Activated naive CD4-positive, alpha-beta T cell treated with anti-CD3 and anti-CD28 coated beads, Interleukin-2, amount 50 U/mL, for 72 hours (primary cell): ENCODE data around the gene LHB. TPM values are rescaled to one million over a fixed set of nuclear protein-coding genes. Genes with fewer than 3 reads are reported as not detected.

Source experiments
- ATAC-seq, 2 donors: fragments of 150-1000 bp; cut with Tn5 transposase; 2 replicates each; pipeline ENCODE4 v1.10.0; 2021; ENCODE audit warnings: mild to moderate bottlenecking in 2 of 2, moderate library complexity in 2 of 2
- DNase-seq, 2 donors: peaks; one replicate each; pipeline ENCODE4 v3.0.0; 2021 to 2022; ENCODE audit warnings: low spot score in 2 of 2
- H3K27ac Mint-ChIP-seq, 2 donors: one replicate each; pipeline ENCODE4 v1.8.0; 2022; ENCODE audit warnings: mild to moderate bottlenecking in 2 of 2, mixed read lengths in 2 of 2
- H3K36me3 Mint-ChIP-seq, 2 donors: one replicate each; pipeline ENCODE4 v1.8.0; 2022; ENCODE audit warnings: mixed read lengths in 2 of 2
- H3K9me3 Mint-ChIP-seq, 2 donors: one replicate each; pipeline ENCODE4 v1.8.0; 2022; ENCODE audit warnings: mixed read lengths in 2 of 2
- total RNA-seq, 2 donors: library from RNA; stranded (reverse); gene quantifications; one replicate each; pipeline ENCODE4 v1.2.3, GENCODE V29; 2022

The LHB gene
- total RNA-seq, 2 donors from 2014 or later, result not detected

DNA sequence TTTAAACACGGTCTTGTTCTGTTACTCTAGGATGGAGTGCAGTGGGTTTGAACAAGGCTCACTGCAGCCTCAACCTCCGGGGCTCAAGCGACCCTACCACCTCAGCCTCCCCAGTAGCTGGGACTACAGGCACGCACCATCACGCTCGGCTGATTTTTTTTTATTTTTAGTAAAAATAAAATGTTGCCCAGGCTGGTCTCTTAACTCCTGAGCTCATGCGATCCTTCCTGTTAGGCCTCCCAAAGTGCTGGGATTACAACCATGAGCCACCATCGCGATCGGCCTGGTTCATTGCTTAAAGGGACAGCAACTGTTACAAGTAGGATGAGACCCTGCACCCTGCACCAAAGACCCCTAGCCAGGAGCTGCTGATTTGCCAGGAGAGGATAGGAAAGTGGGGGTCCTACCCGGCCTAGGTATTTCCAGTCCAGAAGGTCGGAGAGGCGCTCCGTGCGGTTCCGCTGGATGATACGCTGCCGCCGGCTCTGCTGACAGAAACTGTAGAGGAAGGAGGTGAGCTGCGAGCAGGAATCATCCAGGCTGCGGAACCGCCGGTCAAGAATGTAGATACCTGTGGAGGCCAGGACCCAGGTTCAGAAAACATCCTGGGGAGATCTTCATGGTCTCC is 46.6 kb downstream of the LHB start:
- no peak for DNase-seq
- peak overlapping the region in 1 of 2 donors; percentile 44 for H3K27ac Mint-ChIP-seq
- ATAC-seq, result no peak
- no peaks in the 10 kb centered on the region for H3K9me3 Mint-ChIP-seq
- H3K36me3 Mint-ChIP-seq, result peaks cover 17 to 21% of the 10 kb centered on the region in 2 donors

DNA sequence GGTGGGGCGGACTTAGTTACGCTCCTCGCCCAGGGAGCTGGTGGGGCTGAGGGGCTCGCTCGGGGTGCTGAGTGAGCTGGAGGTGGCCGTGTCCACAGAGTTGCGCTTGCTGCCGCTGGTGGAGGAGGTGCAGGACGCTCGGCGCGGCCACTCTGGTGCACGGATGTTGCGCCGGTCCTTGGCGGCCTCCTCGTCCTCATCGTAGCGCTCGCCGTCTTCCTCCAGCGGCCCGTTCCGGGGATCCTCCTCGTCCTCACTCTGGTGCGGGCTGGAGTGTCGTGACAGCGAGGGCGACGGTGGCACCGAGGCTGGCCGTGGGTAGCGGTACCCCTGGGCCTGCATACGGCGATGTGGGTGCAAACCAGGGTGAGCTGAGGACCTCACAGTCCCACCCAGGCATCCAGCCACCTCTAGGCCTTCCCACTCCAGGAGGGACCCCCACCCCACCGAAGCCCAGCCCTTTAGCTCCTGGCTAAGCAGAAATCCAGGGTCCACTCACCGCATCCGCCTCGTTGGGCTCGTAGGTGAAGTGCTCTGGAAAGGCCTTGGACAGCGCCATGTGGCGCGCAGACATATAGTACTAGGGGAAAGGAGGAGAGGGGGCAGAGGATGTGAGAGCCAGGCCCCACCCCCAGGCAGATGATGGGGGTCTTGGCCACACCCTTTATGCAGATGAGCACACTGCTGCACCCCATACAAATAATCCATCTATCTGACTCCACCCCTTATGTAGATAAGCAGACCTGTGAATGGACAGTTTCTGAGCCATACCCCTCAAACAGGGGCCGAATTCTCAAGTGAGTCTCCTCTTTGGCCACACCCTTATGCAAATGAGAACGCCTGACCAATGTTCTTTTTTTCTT is 47.4 kb downstream of the LHB start:
- ATAC-seq, result peak in 1 of 2 donors; percentile 7
- Mint-ChIP-seq H3K9me3 (no peaks in the 10 kb centered on the region), H3K36me3 (peaks cover 19 to 22% of the 10 kb centered on the region in 2 donors), H3K27ac (peak overlapping the region; percentile 44 to 96)
- DNase-seq, result no peak

DNA sequence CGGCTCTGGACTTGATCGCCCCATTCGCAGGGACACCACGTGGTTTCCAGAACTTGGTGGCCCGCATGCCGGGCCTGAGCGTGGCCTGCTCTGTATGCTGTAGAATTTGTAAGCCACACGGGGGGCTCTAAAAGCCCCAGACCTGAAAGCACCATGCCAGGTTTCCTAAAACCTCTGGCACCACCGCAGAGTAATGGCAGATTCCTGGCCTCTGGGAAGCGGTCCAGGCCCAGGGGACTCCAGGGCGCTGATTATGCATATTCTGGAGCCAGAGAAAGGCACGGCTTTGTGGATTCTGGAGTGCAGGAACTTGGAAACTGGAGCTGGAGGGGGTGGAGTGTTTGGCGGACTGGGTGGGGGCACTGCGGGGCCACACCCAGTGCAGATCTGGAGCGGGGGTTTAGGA is 48.1 kb downstream of the LHB start:
- no peaks in the 10 kb centered on the region for H3K9me3 Mint-ChIP-seq
- H3K27ac Mint-ChIP-seq, result peak overlapping the region in 1 of 2 donors; percentile 96
- peaks cover 19 to 22% of the 10 kb centered on the region in 2 donors for H3K36me3 Mint-ChIP-seq
- ATAC-seq, result no peak
- DNase-seq, result no peak

DNA sequence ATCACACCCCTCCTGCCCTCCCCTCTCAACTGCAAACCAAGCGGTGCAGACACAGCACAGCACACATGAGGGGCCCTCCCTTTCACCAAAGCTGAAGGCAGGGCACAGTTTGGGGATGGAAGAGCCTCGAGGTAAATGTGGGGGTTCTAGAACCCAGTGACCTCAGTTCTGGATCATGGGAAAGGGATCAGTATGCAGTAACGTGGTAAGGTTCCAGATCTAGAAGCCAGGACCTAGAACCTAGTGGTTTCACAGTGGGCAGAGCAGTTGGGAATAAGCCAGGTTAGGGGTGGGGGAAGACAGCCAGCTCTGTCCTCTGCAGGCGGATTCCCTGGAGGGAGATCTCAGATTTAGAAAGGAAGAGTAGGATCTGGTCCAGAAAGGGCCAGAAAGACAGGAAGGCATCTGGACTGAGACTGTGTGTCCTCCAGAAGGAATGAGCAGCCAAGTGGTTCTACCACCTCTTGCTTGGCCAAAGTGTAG is 48.7 kb downstream of the LHB start:
- ATAC-seq, result no peak
- H3K36me3 Mint-ChIP-seq, result peaks cover 19 to 22% of the 10 kb centered on the region in 2 donors
- DNase-seq, result no peak
- H3K9me3 Mint-ChIP-seq, result no peaks in the 10 kb centered on the region
- peak overlapping the region; percentile 51 to 96 for H3K27ac Mint-ChIP-seq

DNA sequence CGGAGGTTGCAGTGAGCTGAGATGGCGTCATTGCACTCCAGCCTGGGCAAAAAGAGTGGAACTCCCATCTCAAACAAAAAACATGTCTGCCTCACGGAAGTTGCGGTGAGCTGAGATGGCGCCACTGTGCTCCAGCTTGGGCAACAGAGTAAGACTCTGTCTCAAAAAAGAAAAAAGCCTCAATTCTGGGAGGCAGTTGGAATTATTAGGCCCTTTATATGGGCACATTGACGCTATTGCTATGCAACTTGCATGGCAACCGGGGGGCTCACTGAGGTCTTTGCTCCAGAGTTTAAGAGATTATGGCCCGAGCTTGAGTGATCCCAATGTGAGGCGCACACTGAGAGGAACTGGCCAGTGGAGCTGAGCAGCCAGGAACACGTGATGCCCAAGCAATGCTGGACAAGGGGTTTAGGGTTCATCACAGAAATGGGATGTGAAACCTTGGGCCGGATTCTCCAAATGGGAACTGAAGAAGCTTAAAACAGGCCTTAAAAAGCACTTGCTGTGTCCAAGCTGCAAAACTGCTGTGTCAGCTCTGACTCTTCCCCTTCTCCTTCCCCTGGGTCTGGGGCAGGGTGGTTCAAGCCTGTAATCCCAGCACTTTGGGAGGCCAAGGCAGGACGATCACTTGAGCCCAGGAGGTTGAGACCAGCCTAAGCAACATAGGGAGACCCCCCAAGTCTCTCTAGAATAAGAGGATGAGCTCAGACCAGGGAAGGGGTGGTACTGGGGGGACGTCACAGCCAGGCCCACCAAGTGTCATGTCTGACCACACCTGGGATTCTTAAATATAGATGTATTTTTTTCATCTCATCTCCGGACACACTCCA is 49.3 kb downstream of the LHB start:
- no peak for DNase-seq
- no peak for ATAC-seq
- Mint-ChIP-seq H3K36me3 (peaks cover 19 to 22% of the 10 kb centered on the region in 2 donors), H3K27ac (peak overlapping the region; percentile 96 to 100), H3K9me3 (no peaks in the 10 kb centered on the region)

DNA sequence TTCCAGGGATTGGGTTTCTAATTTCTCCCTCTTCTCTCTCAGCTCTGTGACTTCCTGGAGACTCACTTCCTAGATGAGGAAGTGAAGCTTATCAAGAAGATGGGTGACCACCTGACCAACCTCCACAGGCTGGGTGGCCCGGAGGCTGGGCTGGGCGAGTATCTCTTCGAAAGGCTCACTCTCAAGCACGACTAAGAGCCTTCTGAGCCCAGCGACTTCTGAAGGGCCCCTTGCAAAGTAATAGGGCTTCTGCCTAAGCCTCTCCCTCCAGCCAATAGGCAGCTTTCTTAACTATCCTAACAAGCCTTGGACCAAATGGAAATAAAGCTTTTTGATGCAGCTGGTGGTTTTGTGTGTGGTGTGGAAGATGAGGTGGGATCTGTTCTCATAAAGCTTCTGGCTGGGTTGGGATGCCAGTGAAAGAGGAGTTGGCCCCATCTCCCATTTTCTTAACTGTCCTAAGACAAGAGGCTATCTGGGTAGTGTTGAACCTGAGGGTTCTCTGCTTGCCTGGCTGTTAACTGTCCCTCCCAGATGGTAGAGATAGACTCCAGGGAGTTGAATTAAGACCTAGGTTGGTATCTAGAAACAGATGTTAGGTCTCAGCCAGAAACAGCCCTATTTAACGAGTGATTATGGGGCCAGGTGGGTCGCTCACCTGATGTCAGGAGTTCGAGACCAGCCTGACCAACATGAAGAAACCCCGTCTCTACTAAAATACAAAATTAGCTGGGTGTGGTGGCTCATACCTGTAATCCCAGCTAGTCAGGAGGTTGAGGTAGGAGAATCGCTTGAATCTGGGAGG is 50.1 kb downstream of the LHB start:
- ATAC-seq (no peak), DNase-seq (no peak)
- Mint-ChIP-seq H3K27ac (peak overlapping the region; percentile 96 to 100), H3K36me3 (peaks cover 19 to 22% of the 10 kb centered on the region in 2 donors), H3K9me3 (no peaks in the 10 kb centered on the region)

Other genes with a start within 250 kb of the LHB start
- gene BCAT2, start 206.1 kb downstream of the LHB start, total RNA-seq, result 10 to 100 TPM; 33.9 to 72.1 TPM
- gene HSD17B14, start 180.6 kb downstream of the LHB start, total RNA-seq, result 1 to 10 TPM; 1.3 to 1.7 TPM
- 10 to 100 TPM in 1 of 2 donors, 1 to 10 TPM in 1; 9.1 to 20.3 TPM for gene PLEKHA4, start 148.5 kb downstream of the LHB start, total RNA-seq
- gene PPP1R15A, start 144.7 kb downstream of the LHB start, total RNA-seq, result 100 to 1,000 TPM in 1 of 2 donors, 10 to 100 TPM in 1; 93.1 to 133 TPM
- 1 to 10 TPM in 1 of 2 donors, under 1 TPM in 1; 0.52 to 1.1 TPM for gene TULP2, start 118.3 kb downstream of the LHB start, total RNA-seq
- 100 to 1,000 TPM; 191 to 254 TPM for gene NUCB1, start 116.8 kb downstream of the LHB start, total RNA-seq
- gene DHDH, start 83.4 kb downstream of the LHB start, total RNA-seq, result 1 to 10 TPM; 2.2 to 7.4 TPM
- 100 to 1,000 TPM; 191 to 711 TPM for gene BAX, start 62.2 kb downstream of the LHB start, total RNA-seq
- gene FTL, start 51.8 kb downstream of the LHB start, total RNA-seq, result 1,000 to 10,000 TPM; 1,148 to 2,898 TPM
- 100 to 1,000 TPM in 1 of 2 donors, 10 to 100 TPM in 1; 44.8 to 104 TPM for gene GYS1, start 23.8 kb downstream of the LHB start, total RNA-seq
- gene RUVBL2, start 23.2 kb downstream of the LHB start, total RNA-seq, result 100 to 1,000 TPM; 135 to 160 TPM
- gene CGB3, start 7.2 kb upstream of the LHB start, total RNA-seq, result not detected
- gene CGB2, start 14.8 kb upstream of the LHB start, total RNA-seq, result not detected
- not detected for gene CGB1, start 19.8 kb upstream of the LHB start, total RNA-seq
- gene CGB5, start 26.8 kb upstream of the LHB start, total RNA-seq, result not detected
- not detected for gene CGB8, start 32.0 kb upstream of the LHB start, total RNA-seq
- gene CGB7, start 40.7 kb upstream of the LHB start, total RNA-seq, result not detected
- not detected for gene NTF4, start 47.7 kb upstream of the LHB start, total RNA-seq
- not detected for gene KCNA7, start 55.6 kb upstream of the LHB start, total RNA-seq
- gene SNRNP70, start 68.4 kb upstream of the LHB start, total RNA-seq, result 100 to 1,000 TPM; 127 to 233 TPM
- 10 to 100 TPM in 1 of 2 donors, 1 to 10 TPM in 1; 1.9 to 12.4 TPM for gene LIN7B, start 97.3 kb upstream of the LHB start, total RNA-seq
- gene C19orf73, start 102.1 kb upstream of the LHB start, total RNA-seq, result 1 to 10 TPM; 1.1 TPM
- 10 to 100 TPM; 10.3 to 11.3 TPM for gene PPFIA3, start 102.5 kb upstream of the LHB start, total RNA-seq
- not detected for gene HRC, start 138.3 kb upstream of the LHB start, total RNA-seq
- gene TRPM4, start 140.7 kb upstream of the LHB start, total RNA-seq, result under 1 TPM; 0.23 to 0.58 TPM